OCI-LY1 (cell line): ENCODE measurements around the gene WWOX.

Experiments used
- CTCF ChIP-seq: fragments of 200-600 bp; sonication (generic), shearing (Covaris generic); IDR thresholded peaks from 2 replicates; pipeline ENCODE4 v1.5.1; 2017; ENCODE audit warnings: mild to moderate bottlenecking, antibody characterized with exemption, low read length, moderate library complexity, mixed read lengths
- EZH2 ChIP-seq: fragments of 200-600 bp; sonication (generic), shearing (Covaris generic); IDR thresholded peaks from 2 replicates; pipeline ENCODE4 v1.8.0; 2017; ENCODE audit warnings: borderline replicate concordance, mixed run types, mild to moderate bottlenecking, antibody characterized with exemption, low read length, moderate library complexity, mixed read lengths

DNA sequence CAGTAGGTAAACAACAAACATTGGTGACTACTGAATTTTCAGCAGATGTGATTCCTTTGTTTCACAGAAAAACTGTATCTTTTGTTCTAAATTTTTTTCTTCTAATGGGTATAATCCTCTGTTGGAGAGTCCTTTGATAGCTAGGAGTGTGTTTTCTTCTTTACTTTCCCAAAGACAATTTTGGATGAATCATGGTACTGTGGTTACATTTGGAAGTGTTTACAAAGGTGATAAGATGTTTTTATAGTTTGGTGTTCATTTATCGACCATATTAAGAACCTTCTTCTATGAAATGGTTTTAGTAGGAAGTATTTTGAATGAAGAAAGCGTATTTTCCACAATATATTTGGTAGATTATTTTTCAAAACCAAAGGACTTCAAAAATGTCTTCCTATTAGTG lies 333.7 kb downstream of the WWOX start:
- TF ChIP-seq CTCF (no peak), EZH2 (no peak)
